GM13977 (cell line): ENCODE data around the gene AP2S1.

Experiments used
- DNase-seq: peaks from one replicate; pipeline ENCODE4 v3.0.0; 2012; ENCODE audit warnings: low spot score
- in situ Hi-C: fragments of 300-500 bp; cut with MboI; formaldehyde crosslinking; loops from one replicate; pipeline ENCODE4 v1.12.0; 2022; ENCODE audit warnings: low sequenced_read_pairs, low pct_unique_long_range_greater_than_20kb, mixed read lengths, inconsistent platforms; ENCODE audit not compliant: unreplicated experiment
- TF ChIP-seq, protein P1 (sequence below): IDR thresholded peaks from 2 replicates; pipeline ENCODE4 v1.5.1; 2012; ENCODE audit warnings: mild to moderate bottlenecking, control low read depth; ENCODE audit not compliant: insufficient read depth; ENCODE audit errors: extremely low read depth, missing control alignments

The AP2S1 gene

DNA sequence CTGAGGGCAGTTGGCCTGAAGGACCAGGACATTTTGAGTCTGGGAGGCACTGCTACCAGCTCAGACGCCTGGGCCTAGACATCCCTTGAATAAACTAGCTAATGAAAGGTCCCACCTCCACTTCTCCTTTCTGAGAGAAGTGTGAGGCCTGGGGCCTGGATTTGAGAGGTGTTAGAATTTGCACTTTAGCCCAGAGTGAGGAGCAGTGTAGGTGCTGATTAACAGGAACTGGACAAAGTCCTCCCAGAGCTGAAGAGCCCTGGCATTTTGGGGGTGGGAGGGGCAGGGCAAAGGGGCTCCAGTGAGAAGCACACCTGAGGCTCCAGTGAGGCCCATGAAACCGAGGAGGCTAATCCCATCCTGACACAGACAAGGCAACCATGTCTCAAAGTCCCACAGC lies 47.1 kb downstream of the AP2S1 start:
- no peak for DNase-seq
- TF ChIP-seq, protein P1, sequence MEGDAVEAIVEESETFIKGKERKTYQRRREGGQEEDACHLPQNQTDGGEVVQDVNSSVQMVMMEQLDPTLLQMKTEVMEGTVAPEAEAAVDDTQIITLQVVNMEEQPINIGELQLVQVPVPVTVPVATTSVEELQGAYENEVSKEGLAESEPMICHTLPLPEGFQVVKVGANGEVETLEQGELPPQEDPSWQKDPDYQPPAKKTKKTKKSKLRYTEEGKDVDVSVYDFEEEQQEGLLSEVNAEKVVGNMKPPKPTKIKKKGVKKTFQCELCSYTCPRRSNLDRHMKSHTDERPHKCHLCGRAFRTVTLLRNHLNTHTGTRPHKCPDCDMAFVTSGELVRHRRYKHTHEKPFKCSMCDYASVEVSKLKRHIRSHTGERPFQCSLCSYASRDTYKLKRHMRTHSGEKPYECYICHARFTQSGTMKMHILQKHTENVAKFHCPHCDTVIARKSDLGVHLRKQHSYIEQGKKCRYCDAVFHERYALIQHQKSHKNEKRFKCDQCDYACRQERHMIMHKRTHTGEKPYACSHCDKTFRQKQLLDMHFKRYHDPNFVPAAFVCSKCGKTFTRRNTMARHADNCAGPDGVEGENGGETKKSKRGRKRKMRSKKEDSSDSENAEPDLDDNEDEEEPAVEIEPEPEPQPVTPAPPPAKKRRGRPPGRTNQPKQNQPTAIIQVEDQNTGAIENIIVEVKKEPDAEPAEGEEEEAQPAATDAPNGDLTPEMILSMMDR: no peak
- in situ Hi-C loops: no loop called here

DNA sequence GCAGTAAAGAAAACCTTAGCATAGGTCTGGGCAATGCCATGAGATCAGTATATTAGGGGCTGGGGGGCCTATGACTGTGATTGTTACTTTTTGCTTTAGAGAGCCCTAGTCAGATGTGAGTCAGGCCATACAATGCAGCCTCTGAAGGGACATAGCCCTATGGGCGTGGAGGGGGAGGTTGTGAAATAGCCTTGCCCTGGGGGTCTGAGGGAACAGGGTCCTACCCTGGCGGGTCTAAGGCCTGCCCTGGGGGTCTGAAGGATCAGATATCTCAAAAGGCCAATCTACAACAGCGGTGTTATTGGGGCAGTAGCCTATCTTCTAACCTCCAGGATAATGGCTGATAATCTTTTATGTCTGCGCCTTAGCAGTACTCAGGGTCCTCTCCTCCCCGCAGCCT lies 48.5 kb downstream of the AP2S1 start:
- in situ Hi-C loops: no loop called here
- no peak for DNase-seq
- TF ChIP-seq, protein P1: no peak

DNA sequence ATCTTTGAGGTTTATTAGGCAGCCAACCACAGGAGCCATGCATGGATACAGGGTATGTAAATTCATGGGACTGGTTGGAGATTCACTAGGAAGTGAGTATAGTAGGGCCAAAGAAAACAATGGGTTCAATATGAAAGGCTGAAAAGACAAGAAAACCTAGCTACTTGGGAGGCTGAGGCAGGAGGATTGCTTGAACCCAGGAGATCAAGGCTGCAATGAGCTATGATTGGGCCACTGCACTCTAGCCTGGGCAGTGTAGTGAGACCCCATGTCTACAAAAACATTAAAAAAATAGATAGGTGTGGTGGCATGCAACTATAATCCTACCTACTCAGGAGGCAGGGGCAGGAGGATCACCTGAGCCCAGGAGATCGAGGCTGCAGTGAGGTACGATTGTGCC lies 51.9 kb downstream of the AP2S1 start:
- in situ Hi-C loops: no loop called here
- no peak for DNase-seq
- TF ChIP-seq, protein P1: no peak

- in situ Hi-C loops: no loop called here
- DNase-seq: no peak
- TF ChIP-seq, protein P1: no peak
These were observed 52.8 kb downstream of the AP2S1 start for GRCh38 chr19:46797881-46798280.

GRCh38 chr19:46791944-46792343 lies 58.7 kb downstream of the AP2S1 start:
- in situ Hi-C loops: no loop called here
- peak; percentile 54 for DNase-seq
- TF ChIP-seq, protein P1: no peak

DNA sequence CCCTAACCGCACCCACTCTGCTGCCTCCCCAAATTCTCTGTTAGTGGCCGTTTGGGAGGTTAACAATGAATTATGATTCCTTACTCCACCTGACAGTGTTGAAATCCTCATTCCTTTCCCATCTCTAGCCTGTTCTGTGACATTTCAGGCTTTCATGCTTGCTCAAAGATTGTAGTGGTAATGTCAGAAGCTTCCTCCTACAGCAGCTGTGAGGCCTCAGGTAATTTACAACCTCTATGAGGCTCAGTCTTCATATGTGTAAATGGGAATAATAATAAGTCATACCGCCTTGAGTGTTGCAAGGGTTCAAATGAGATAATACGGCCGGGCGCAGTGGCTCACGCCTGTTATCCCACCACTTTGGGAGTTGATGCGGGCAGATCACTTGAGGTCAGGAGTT lies 61.3 kb downstream of the AP2S1 start:
- DNase-seq: no peak
- in situ Hi-C loops: no loop called here
- TF ChIP-seq, protein P1: no peak

- TF ChIP-seq, protein P1: no peak
- in situ Hi-C loops: no loop called here
- no peak for DNase-seq
These were observed 61.7 kb downstream of the AP2S1 start for GRCh38 chr19:46788968-46789338.
